T1000 (cell line): ENCODE data around the gene HSD17B2.
"Not testable (repeated sequence)": the region's sequence is repeated elsewhere in the genome, so short reads cannot be mapped to it uniquely, and the experiment has no call there.

ENCODE experiments used
- DNase-seq: peaks from one replicate; lab custom pipeline; 2025; ENCODE audit warnings: mixed read lengths; lab: John Stamatoyannopoulos, UW

The HSD17B2 gene

GRCh38 chr16:82034981-82035612 is at the start of gene HSD17B2:
Gene HSD17B2, plus strand, starts transcription at chr16:82035253. Its CDS starts 172 bp downstream, at chr16:82035425.
- DNase-seq, result no peak

- DNase-seq, result no peak
These were observed 47.9 kb upstream of the HSD17B2 start for GRCh38 chr16:81987121-81987520.

- no peak for DNase-seq
These were observed 47.3 kb upstream of the HSD17B2 start for GRCh38 chr16:81987706-81988105.

- no peak for DNase-seq
These were observed 42.2 kb upstream of the HSD17B2 start for GRCh38 chr16:81992859-81993258.

- DNase-seq, result no peak
These were observed 40.6 kb upstream of the HSD17B2 start for GRCh38 chr16:81994485-81994884.

- DNase-seq, result no peak
These were observed 39.4 kb upstream of the HSD17B2 start for GRCh38 chr16:81995651-81996050.

GRCh38 chr16:81996664-81997509 is 38.2 kb upstream of the HSD17B2 start:
- DNase-seq, result no peak

- no peak for DNase-seq
These were observed 37.3 kb upstream of the HSD17B2 start for GRCh38 chr16:81997738-81998137.

GRCh38 chr16:82002831-82003230 is 32.2 kb upstream of the HSD17B2 start:
- DNase-seq, result no peak

- no peak for DNase-seq
These were observed 30.5 kb upstream of the HSD17B2 start for GRCh38 chr16:82004601-82005000.

GRCh38 chr16:82005027-82005830 is 29.8 kb upstream of the HSD17B2 start:
- no peak for DNase-seq

GRCh38 chr16:82006036-82006435 is 29.0 kb upstream of the HSD17B2 start:
- no peak for DNase-seq

- no peak for DNase-seq
These were observed 27.9 kb upstream of the HSD17B2 start for GRCh38 chr16:82007189-82007588.

GRCh38 chr16:82008957-82009592 is 26.0 kb upstream of the HSD17B2 start:
- no peak for DNase-seq

GRCh38 chr16:82009789-82010188 is 25.3 kb upstream of the HSD17B2 start:
- DNase-seq, result not testable (repeated sequence)

GRCh38 chr16:82010649-82011048 is 24.4 kb upstream of the HSD17B2 start:
- DNase-seq, result no peak

GRCh38 chr16:82011199-82011641 is 23.8 kb upstream of the HSD17B2 start, which contains the start of gene SDR42E1:
Gene SDR42E1, minus strand, starts transcription at chr16:82011470. Its CDS starts 10,612 bp downstream, at chr16:82000858.
- no peak for DNase-seq

- DNase-seq, result no peak
These were observed 21.9 kb upstream of the HSD17B2 start for GRCh38 chr16:82013139-82013538.

GRCh38 chr16:82016263-82016662 is 18.8 kb upstream of the HSD17B2 start:
- no peak for DNase-seq

GRCh38 chr16:82016964-82017363 is 18.1 kb upstream of the HSD17B2 start:
- DNase-seq, result no peak

- DNase-seq, result no peak
These were observed 17.0 kb upstream of the HSD17B2 start for GRCh38 chr16:82017911-82018568.
